ENCODE results near the gene REPS2. TPM values are rescaled to one million over a fixed set of nuclear protein-coding genes. Genes with fewer than 3 reads are reported as not detected.

Gene REPS2
- total RNA-seq, 1 donor, result 1.8 TPM

Other genes with a start within 250 kb of the REPS2 start
- 2.9 TPM for gene CTPS2, start 234.0 kb upstream of the REPS2 start, total RNA-seq
- gene SYAP1, start 227.0 kb upstream of the REPS2 start, total RNA-seq, result 43.0 TPM
- gene TXLNG, start 160.2 kb upstream of the REPS2 start, total RNA-seq, result 17.9 TPM
- 158 TPM for gene RBBP7, start 76.3 kb upstream of the REPS2 start, total RNA-seq

Measured in mononuclear cell (primary cell).